NB4 (cell line): Measurements from ENCODE around the gene BPIFB2.

Experiments
- POLR2A ChIP-seq: IDR thresholded peaks from 2 replicates; pipeline ENCODE4 v1.6.1; 2011; ENCODE audit warnings: mild to moderate bottlenecking; ENCODE audit not compliant: insufficient read length; ENCODE audit errors: extremely low read depth
- TF ChIP-seq, protein P1 (sequence below): IDR thresholded peaks from one replicate; pipeline ENCODE4 v1.5.1; 2012; ENCODE audit warnings: low read depth, low read length

DNA sequence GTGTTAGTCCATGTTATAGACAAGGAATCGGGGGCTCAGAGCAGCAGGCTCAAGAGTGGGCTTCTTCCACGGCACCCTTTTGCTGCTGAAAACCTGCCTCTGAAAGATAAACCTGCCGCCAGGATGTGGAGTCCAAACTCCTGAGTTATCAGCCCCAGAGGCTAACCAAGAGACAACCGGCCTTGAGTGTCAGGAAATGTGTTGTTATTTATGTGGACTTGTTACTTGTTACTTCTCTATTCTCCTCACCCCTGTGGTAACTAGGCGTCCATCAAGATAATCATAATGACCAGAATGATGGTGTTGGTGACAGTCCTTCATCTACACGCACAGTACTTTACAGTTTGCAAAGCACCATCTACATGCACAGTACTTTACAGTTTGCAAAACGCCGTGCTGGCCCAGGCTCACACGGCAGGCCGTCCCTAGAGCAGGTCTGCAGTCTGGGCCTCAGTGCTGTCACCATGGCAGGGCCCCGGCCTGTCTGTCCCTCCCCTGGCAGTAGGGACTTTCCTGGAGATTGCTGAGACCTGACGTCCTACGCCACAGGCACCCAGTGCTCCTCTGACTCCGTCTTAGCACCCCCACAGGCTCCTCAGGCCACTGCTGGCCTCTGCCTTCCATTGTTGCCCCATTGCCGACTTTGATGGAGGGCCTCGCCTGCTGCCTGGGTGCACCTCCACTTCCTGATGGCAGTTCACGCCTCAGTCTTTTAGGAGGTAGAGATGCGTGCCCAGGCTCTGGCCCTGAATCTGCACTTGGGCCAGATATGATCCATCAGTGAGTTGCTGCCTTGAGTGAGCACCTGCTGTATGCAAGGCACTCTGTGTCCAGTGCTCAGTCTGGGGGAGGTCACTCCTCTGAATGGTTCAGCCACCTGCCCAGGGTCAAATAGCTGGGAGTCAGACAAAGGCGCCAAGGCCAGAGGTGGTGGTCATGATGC, 62.9 kb downstream of the BPIFB2 start:
- TF ChIP-seq, protein P1, sequence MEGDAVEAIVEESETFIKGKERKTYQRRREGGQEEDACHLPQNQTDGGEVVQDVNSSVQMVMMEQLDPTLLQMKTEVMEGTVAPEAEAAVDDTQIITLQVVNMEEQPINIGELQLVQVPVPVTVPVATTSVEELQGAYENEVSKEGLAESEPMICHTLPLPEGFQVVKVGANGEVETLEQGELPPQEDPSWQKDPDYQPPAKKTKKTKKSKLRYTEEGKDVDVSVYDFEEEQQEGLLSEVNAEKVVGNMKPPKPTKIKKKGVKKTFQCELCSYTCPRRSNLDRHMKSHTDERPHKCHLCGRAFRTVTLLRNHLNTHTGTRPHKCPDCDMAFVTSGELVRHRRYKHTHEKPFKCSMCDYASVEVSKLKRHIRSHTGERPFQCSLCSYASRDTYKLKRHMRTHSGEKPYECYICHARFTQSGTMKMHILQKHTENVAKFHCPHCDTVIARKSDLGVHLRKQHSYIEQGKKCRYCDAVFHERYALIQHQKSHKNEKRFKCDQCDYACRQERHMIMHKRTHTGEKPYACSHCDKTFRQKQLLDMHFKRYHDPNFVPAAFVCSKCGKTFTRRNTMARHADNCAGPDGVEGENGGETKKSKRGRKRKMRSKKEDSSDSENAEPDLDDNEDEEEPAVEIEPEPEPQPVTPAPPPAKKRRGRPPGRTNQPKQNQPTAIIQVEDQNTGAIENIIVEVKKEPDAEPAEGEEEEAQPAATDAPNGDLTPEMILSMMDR: no peak
- TF ChIP-seq POLR2A: no peak
